OCI-LY7 (cell line): ENCODE measurements around the gene LIN9.
A peak's percentile ranks its signal among the peaks of the same experiment; 100 is the strongest.

Experiments
- CTCF ChIP-seq: fragments of 200-600 bp; sonication (generic); conservative IDR thresholded peaks from 2 replicates; pipeline ENCODE4 v1.5.1; 2014; ENCODE audit warnings: mild to moderate bottlenecking, antibody characterized with exemption, low read length, moderate library complexity, mixed read lengths
- EZH2phosphoT487 ChIP-seq: fragments of 200-600 bp; sonication (generic); IDR thresholded peaks from 2 replicates; pipeline ENCODE4 v1.6.1; 2018; ENCODE audit warnings: low read depth, borderline replicate concordance, mild to moderate bottlenecking, mixed run types, antibody characterized with exemption, low read length, moderate library complexity, mixed read lengths

- TF ChIP-seq CTCF (0 out of 2 replicates have a peak, but pooled peaks have one; percentile 15), EZH2phosphoT487 (no peak)
Observed at GRCh38 chr1:226186124-226187018, 122.6 kb downstream of the LIN9 start, which contains the start of gene ACBD3.
